SK-N-SH (cell line): ENCODE data around the gene ERAL1. TPM values are rescaled to one million over a fixed set of nuclear protein-coding genes. Genes with fewer than 3 reads are reported as not detected.

Source experiments
- CTCF ChIA-PET: fragments of 300-600, 350-600 bp; formaldehyde crosslinking; extraction: SDS; loops from one replicate; lab custom pipeline; 2021; lab: Yijun Ruan, JAX
- POLR2A ChIA-PET: fragments of 350-600 bp; sonication (Branson Sonifier 250); formaldehyde crosslinking; extraction: SDS; loops from one replicate; lab custom pipeline; 2020; ENCODE audit warnings: antibody characterized with exemption, inconsistent platforms; lab: Yijun Ruan, JAX
- DNase-seq: peaks from one replicate; pipeline ENCODE4 v3.0.0; 2012
- H2AFZ ChIP-seq: fragments of 200-600 bp; sonication (generic); 2 replicates; pipeline ENCODE4 v1.8.1; 2016; ENCODE audit warnings: antibody characterized with exemption, mild to moderate bottlenecking, low read depth
- H3F3A ChIP-seq: fragments of 200-600 bp; sonication (generic); replicated peaks from 2 replicates; pipeline ENCODE3; 2016; ENCODE audit warnings: antibody characterized with exemption, mild to moderate bottlenecking; ENCODE audit not compliant: insufficient read depth
- H3K27ac ChIP-seq, 2 experiments: fragments of 200-500 bp in 1 of 2; fragments of 200-600 bp in 1 of 2; sonication (Bioruptor generic) in 1 of 2; sonication (generic), shearing (Covaris generic) in 1 of 2; 2 replicates each; pipeline versions ENCODE4 v1.5.1 to v1.6.1; 2014 to 2016; ENCODE audit warnings: low read depth in 2 of 2, inconsistent platforms in 1 of 2, low read length in 1 of 2, mild to moderate bottlenecking in 1 of 2, mixed read lengths in 1 of 2
- H3K27me3 ChIP-seq: fragments of 200-600 bp; sonication (generic), shearing (Covaris generic); 2 replicates; pipeline ENCODE4 v1.6.1; 2016; ENCODE audit warnings: mixed run types; ENCODE audit not compliant: insufficient read depth
- H3K36me3 ChIP-seq, 2 experiments: fragments of 200-500 bp in 1 of 2; fragments of 200-600 bp in 1 of 2; sonication (Bioruptor generic) in 1 of 2; sonication (generic) in 1 of 2; replicated peaks in 1 of 2; 2 replicates each; pipeline versions ENCODE3 to v1.5.1; 2014 to 2016; ENCODE audit warnings: low read length in 1 of 2, mild to moderate bottlenecking in 1 of 2; ENCODE audit not compliant: insufficient read depth in 2 of 2, control insufficient read depth in 1 of 2
- H3K4me1 ChIP-seq, 2 experiments: fragments of 200-500 bp in 1 of 2; fragments of 200-600 bp in 1 of 2; sonication (Bioruptor generic) in 1 of 2; sonication (generic), shearing (Covaris generic) in 1 of 2; 2 replicates each; pipeline versions ENCODE4 v1.5.1 to v1.6.1; 2014 to 2016; ENCODE audit warnings: low read depth in 1 of 2, low read length in 1 of 2, mixed run types in 1 of 2; ENCODE audit not compliant: insufficient read depth in 2 of 2, control insufficient read depth in 1 of 2
- H3K4me2 ChIP-seq: fragments of 200-600 bp; sonication (generic), shearing (Covaris generic); 2 replicates; pipeline ENCODE4 v1.6.1; 2017; ENCODE audit warnings: mixed run types
- H3K4me3 ChIP-seq, 2 experiments: fragments of 200-500 bp in 1 of 2; fragments of 200-600 bp in 1 of 2; sonication (Bioruptor generic) in 1 of 2; sonication (generic), shearing (Covaris generic) in 1 of 2; 2 replicates each; pipeline versions ENCODE4 v1.5.1 to v1.8.1; 2014 to 2016; ENCODE audit warnings: low read depth in 2 of 2, inconsistent platforms in 1 of 2, low read length in 1 of 2, mild to moderate bottlenecking in 1 of 2, mixed read lengths in 1 of 2, moderate library complexity in 1 of 2
- H3K79me2 ChIP-seq: fragments of 200-600 bp; sonication (generic); 2 replicates; pipeline ENCODE4 v1.8.1; 2017; ENCODE audit warnings: mild to moderate bottlenecking; ENCODE audit not compliant: insufficient read depth
- H3K9ac ChIP-seq: fragments of 200-600 bp; sonication (generic); 2 replicates; pipeline ENCODE4 v1.6.1; 2017; ENCODE audit warnings: mixed run types
- H3K9me2 ChIP-seq: fragments of 200-600 bp; sonication (generic); 2 replicates; pipeline ENCODE4 v1.6.1; 2017; ENCODE audit warnings: mixed run types
- H3K9me3 ChIP-seq: fragments of 200-600 bp; sonication (generic); 2 replicates; pipeline ENCODE4 v1.6.1; 2017; ENCODE audit warnings: mixed run types, mild to moderate bottlenecking, moderate library complexity
- H4K20me1 ChIP-seq: fragments of 200-600 bp; sonication (generic); 2 replicates; pipeline ENCODE4 v1.6.1; 2017; ENCODE audit warnings: mild to moderate bottlenecking, mixed run types; ENCODE audit not compliant: insufficient read depth
- JUND ChIP-seq: IDR thresholded peaks from 2 replicates; pipeline ENCODE4 v1.4.0; 2012
- NFIC ChIP-seq: IDR thresholded peaks from 2 replicates; pipeline ENCODE4 v1.4.0; 2012; ENCODE audit warnings: borderline replicate concordance
- RCOR1 ChIP-seq: fragments of 150-350 bp; IDR thresholded peaks from 2 replicates; pipeline ENCODE4 v1.6.1; 2017; ENCODE audit warnings: antibody characterized with exemption, low read length
- RXRA ChIP-seq: IDR thresholded peaks from 2 replicates; pipeline ENCODE4 v1.4.0; 2012; ENCODE audit warnings: low read depth, mild to moderate bottlenecking, borderline replicate concordance
- SMC3 ChIP-seq: IDR thresholded peaks from 2 replicates; pipeline ENCODE4 v1.6.1; 2012; ENCODE audit warnings: low read depth, low read length, improper control_type of control experiment
- TCF12 ChIP-seq: IDR thresholded peaks from 2 replicates; pipeline ENCODE4 v1.4.0; 2012
- WGBS: methylation state at CpG from one replicate; pipeline ENCODE4 v1.1.6; 2017; ENCODE audit warnings: low lambda C conversion rate; 5-methylcytosine and 5-hydroxymethylcytosine counted together
- polyA plus RNA-seq, 3 experiments: library from polyadenylated mRNA; depleted of rRNA; stranded (reverse); fragments of >200 nt; gene quantifications; 2 replicates each; pipeline ENCODE4 v1.2.3, GENCODE V29; 2012
- TF ChIP-seq, protein P1 (sequence below): IDR thresholded peaks from 2 replicates; pipeline ENCODE4 v1.4.0; 2012; ENCODE audit warnings: low read depth, borderline replicate concordance
- TF ChIP-seq, protein P2 (sequence below): IDR thresholded peaks from 2 replicates; pipeline ENCODE4 v1.6.1; 2012; ENCODE audit warnings: mild to moderate bottlenecking, low read depth, low read length, moderate library complexity
- TF ChIP-seq, protein P3 (sequence below): IDR thresholded peaks from 2 replicates; pipeline ENCODE4 v1.4.0; 2012; ENCODE audit warnings: low read depth
- TF ChIP-seq, protein P4 (sequence below): IDR thresholded peaks from 2 replicates; pipeline ENCODE4; 2012

The ERAL1 gene
- polyA plus RNA-seq, 1 of the 3 experiments (the other 2 are of a cell fraction): 57.3 TPM

DNA sequence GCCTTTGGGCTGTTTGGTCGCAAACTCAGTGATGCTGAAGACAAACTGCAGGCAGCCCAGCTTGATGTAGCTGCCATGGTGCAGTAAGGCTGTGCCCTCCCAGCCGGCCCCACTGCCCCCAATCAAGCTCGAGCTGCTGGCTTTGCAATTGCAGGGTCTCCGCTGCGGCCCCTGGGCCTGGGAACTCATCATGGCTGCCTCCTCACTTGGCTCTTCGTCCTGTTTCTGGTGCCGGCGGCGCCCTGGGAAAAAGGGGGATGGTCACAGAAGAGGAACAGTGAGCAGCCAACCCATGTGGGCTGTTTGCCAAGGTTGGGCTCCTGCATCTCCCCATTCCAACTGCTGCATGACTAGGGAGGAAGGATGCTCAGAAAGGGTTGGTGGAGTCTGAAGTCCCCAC lies 51.5 kb downstream of the ERAL1 start:
- H3K36me3 ChIP-seq: peaks cover 37 to 51% of the 10 kb centered on the region in 2 experiments
- TF ChIP-seq, protein P1, sequence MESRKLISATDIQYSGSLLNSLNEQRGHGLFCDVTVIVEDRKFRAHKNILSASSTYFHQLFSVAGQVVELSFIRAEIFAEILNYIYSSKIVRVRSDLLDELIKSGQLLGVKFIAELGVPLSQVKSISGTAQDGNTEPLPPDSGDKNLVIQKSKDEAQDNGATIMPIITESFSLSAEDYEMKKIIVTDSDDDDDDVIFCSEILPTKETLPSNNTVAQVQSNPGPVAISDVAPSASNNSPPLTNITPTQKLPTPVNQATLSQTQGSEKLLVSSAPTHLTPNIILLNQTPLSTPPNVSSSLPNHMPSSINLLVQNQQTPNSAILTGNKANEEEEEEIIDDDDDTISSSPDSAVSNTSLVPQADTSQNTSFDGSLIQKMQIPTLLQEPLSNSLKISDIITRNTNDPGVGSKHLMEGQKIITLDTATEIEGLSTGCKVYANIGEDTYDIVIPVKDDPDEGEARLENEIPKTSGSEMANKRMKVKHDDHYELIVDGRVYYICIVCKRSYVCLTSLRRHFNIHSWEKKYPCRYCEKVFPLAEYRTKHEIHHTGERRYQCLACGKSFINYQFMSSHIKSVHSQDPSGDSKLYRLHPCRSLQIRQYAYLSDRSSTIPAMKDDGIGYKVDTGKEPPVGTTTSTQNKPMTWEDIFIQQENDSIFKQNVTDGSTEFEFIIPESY: no peak
- TF ChIP-seq RCOR1: no peak
- TF ChIP-seq, protein P2, sequence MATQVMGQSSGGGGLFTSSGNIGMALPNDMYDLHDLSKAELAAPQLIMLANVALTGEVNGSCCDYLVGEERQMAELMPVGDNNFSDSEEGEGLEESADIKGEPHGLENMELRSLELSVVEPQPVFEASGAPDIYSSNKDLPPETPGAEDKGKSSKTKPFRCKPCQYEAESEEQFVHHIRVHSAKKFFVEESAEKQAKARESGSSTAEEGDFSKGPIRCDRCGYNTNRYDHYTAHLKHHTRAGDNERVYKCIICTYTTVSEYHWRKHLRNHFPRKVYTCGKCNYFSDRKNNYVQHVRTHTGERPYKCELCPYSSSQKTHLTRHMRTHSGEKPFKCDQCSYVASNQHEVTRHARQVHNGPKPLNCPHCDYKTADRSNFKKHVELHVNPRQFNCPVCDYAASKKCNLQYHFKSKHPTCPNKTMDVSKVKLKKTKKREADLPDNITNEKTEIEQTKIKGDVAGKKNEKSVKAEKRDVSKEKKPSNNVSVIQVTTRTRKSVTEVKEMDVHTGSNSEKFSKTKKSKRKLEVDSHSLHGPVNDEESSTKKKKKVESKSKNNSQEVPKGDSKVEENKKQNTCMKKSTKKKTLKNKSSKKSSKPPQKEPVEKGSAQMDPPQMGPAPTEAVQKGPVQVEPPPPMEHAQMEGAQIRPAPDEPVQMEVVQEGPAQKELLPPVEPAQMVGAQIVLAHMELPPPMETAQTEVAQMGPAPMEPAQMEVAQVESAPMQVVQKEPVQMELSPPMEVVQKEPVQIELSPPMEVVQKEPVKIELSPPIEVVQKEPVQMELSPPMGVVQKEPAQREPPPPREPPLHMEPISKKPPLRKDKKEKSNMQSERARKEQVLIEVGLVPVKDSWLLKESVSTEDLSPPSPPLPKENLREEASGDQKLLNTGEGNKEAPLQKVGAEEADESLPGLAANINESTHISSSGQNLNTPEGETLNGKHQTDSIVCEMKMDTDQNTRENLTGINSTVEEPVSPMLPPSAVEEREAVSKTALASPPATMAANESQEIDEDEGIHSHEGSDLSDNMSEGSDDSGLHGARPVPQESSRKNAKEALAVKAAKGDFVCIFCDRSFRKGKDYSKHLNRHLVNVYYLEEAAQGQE: no peak
- TF ChIP-seq JUND: no peak
- TF ChIP-seq, protein P3, sequence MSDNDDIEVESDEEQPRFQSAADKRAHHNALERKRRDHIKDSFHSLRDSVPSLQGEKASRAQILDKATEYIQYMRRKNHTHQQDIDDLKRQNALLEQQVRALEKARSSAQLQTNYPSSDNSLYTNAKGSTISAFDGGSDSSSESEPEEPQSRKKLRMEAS: no peak
- TF ChIP-seq, protein P4, sequence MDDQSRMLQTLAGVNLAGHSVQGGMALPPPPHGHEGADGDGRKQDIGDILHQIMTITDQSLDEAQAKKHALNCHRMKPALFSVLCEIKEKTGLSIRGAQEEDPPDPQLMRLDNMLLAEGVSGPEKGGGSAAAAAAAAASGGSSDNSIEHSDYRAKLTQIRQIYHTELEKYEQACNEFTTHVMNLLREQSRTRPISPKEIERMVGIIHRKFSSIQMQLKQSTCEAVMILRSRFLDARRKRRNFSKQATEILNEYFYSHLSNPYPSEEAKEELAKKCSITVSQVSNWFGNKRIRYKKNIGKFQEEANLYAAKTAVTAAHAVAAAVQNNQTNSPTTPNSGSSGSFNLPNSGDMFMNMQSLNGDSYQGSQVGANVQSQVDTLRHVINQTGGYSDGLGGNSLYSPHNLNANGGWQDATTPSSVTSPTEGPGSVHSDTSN: no peak
- no peak for TF ChIP-seq RXRA
- no peak for TF ChIP-seq SMC3
- TF ChIP-seq TCF12: no peak
- no peak for TF ChIP-seq NFIC
- WGBS: 100% methylated on average over 5 of the region's 9 CpGs

More for the DNA sequence above, 51.5 kb downstream of the ERAL1 start:
- Histone ChIP-seq H4K20me1 (peaks cover 12% of the 10 kb centered on the region; the same call in 1 of the 2 replicates), H3K4me2 (no peak overlapping the region), H3K4me1 (peaks cover 0 to 9% of the 10 kb centered on the region in 2 experiments; a peak in 2 of 4 replicates), H3K9me3 (no peaks in the 10 kb centered on the region), H3K9me2 (no peaks in the 10 kb centered on the region), H3K9ac (no peak overlapping the region), H3K27me3 (no peaks in the 10 kb centered on the region), H3F3A (peaks cover 55% of the 10 kb centered on the region), H3K79me2 (0 out of 2 replicates have a peak, but pooled peaks cover 4% of the 10 kb centered on the region), H2AFZ (no peak overlapping the region), H3K27ac (no peak overlapping the region), H3K4me3 (no peak overlapping the region)
- DNase-seq: no peak
- ChIA-PET POLR2A (interaction anchor here (0.6 kb wide), 1 partner anchor 8 kb away, joined by 3 read pairs; the partner anchor contains the start of gene FLOT2), CTCF (interaction anchor here (0.8 to 8.8 kb wide), 5 partner anchors 11 to 179 kb away, joined by 3 to 63 read pairs (median 16); no protein-coding TSS in a partner anchor)
